Measurements from ENCODE around the gene HSPBP1. TPM values are rescaled to one million over a fixed set of nuclear protein-coding genes. Genes with fewer than 3 reads are reported as not detected.

Gene HSPBP1
- polyA plus RNA-seq, 1 donor = 25.6 TPM

- DNase-seq (ENCODE audit: low read depth) = peak; percentile 43
Measured at GRCh38 chr19:55216461-55217198, 63.3 kb downstream of the HSPBP1 start.

GRCh38 chr19:55213547-55213946, 66.4 kb downstream of the HSPBP1 start:
- DNase-seq (ENCODE audit: low read depth) = no peak

GRCh38 chr19:55212447-55212846, 67.5 kb downstream of the HSPBP1 start:
- no peak for DNase-seq (ENCODE audit: low read depth)

Other genes starting within 250 kb of the HSPBP1 start
- 0.14 TPM for gene GP6, start 241.8 kb downstream of the HSPBP1 start, polyA plus RNA-seq (ENCODE audit: insufficient read length)
- 14.6 TPM for gene RDH13, start 217.0 kb downstream of the HSPBP1 start, polyA plus RNA-seq (ENCODE audit: insufficient read length)
- gene EPS8L1, start 204.2 kb downstream of the HSPBP1 start, polyA plus RNA-seq (ENCODE audit: insufficient read length) = 3.4 TPM
- gene PPP1R12C, start 162.5 kb downstream of the HSPBP1 start, polyA plus RNA-seq (ENCODE audit: insufficient read length) = 78.0 TPM
- gene TNNT1, start 130.9 kb downstream of the HSPBP1 start, polyA plus RNA-seq (ENCODE audit: insufficient read length) = 742 TPM
- 3.2 TPM for gene TNNI3, start 122.4 kb downstream of the HSPBP1 start, polyA plus RNA-seq (ENCODE audit: insufficient read length)
- 0.92 TPM for gene DNAAF3, start 113.5 kb downstream of the HSPBP1 start, polyA plus RNA-seq (ENCODE audit: insufficient read length)
- gene SYT5, start 99.8 kb downstream of the HSPBP1 start, polyA plus RNA-seq (ENCODE audit: insufficient read length) = not detected
- gene PTPRH, start 70.6 kb downstream of the HSPBP1 start, polyA plus RNA-seq (ENCODE audit: insufficient read length) = 0.11 TPM
- 2.8 TPM for gene TMEM86B, start 51.3 kb downstream of the HSPBP1 start, polyA plus RNA-seq (ENCODE audit: insufficient read length)
- gene PPP6R1, start 21.1 kb downstream of the HSPBP1 start, polyA plus RNA-seq (ENCODE audit: insufficient read length) = 26.7 TPM
- gene BRSK1, start 3.9 kb upstream of the HSPBP1 start, polyA plus RNA-seq (ENCODE audit: insufficient read length) = 7.4 TPM
- 1.00 TPM for gene TMEM150B, start 45.2 kb upstream of the HSPBP1 start, polyA plus RNA-seq (ENCODE audit: insufficient read length)
- 27.5 TPM for gene KMT5C, start 59.8 kb upstream of the HSPBP1 start, polyA plus RNA-seq (ENCODE audit: insufficient read length)
- gene COX6B2, start 74.6 kb upstream of the HSPBP1 start, polyA plus RNA-seq (ENCODE audit: insufficient read length) = 0.15 TPM
- not detected for gene GARIN5B, start 83.2 kb upstream of the HSPBP1 start, polyA plus RNA-seq (ENCODE audit: insufficient read length)
- 0.40 TPM for gene IL11, start 90.4 kb upstream of the HSPBP1 start, polyA plus RNA-seq (ENCODE audit: insufficient read length)
- not detected for gene TMEM190, start 96.7 kb upstream of the HSPBP1 start, polyA plus RNA-seq (ENCODE audit: insufficient read length)
- 0.23 TPM for gene TMEM238, start 104.2 kb upstream of the HSPBP1 start, polyA plus RNA-seq (ENCODE audit: insufficient read length)
- 1,731 TPM for gene RPL28, start 105.8 kb upstream of the HSPBP1 start, polyA plus RNA-seq (ENCODE audit: insufficient read length)
- 41.0 TPM for gene UBE2S, start 127.7 kb upstream of the HSPBP1 start, polyA plus RNA-seq (ENCODE audit: insufficient read length)
- gene SHISA7, start 163.2 kb upstream of the HSPBP1 start, polyA plus RNA-seq (ENCODE audit: insufficient read length) = 0.14 TPM
- 36.2 TPM for gene ISOC2, start 181.5 kb upstream of the HSPBP1 start, polyA plus RNA-seq (ENCODE audit: insufficient read length)
- not detected for gene C19orf85, start 184.6 kb upstream of the HSPBP1 start, polyA plus RNA-seq (ENCODE audit: insufficient read length)
- gene ZNF628, start 196.5 kb upstream of the HSPBP1 start, polyA plus RNA-seq (ENCODE audit: insufficient read length) = 4.1 TPM
- 27.0 TPM for gene NAT14, start 205.1 kb upstream of the HSPBP1 start, polyA plus RNA-seq (ENCODE audit: insufficient read length)
- gene SSC5D, start 208.3 kb upstream of the HSPBP1 start, polyA plus RNA-seq (ENCODE audit: insufficient read length) = 17.3 TPM